CD4-positive, alpha-beta memory T cell (primary cell): ENCODE results near the gene MMD2. TPM values are rescaled to one million over a fixed set of nuclear protein-coding genes. Genes with fewer than 3 reads are reported as not detected.

Source experiments
- CTCF ChIA-PET: fragments of 350-600 bp; sonication (Branson Sonifier 250); formaldehyde crosslinking; loops from one replicate; lab custom pipeline; 2021; ENCODE audit warnings: inconsistent platforms; ENCODE audit not compliant: partially characterized antibody; lab: Charles Lee
- POLR2A ChIA-PET: fragments of 350-600 bp; sonication (Branson Sonifier 250); formaldehyde crosslinking; loops from one replicate; lab custom pipeline; 2021; ENCODE audit not compliant: partially characterized antibody; lab: Charles Lee
- DNase-seq, 5 donors: peaks; one replicate each; pipeline versions ENCODE4 v3.0.0 to v3.0.0-alpha.2; 2020 to 2022; ENCODE audit warnings: mixed read lengths in 1 of 5
- H3K27ac ChIP-seq: one replicate; pipeline ENCODE4 v1.7.0; 2013; ENCODE audit warnings: low read depth, low read length
- H3K27me3 ChIP-seq: 2 replicates; pipeline ENCODE4 v1.7.0; 2013; ENCODE audit warnings: mild to moderate bottlenecking, low read length, moderate library complexity; ENCODE audit not compliant: insufficient read depth
- H3K36me3 ChIP-seq: 2 replicates; pipeline ENCODE4 v1.7.0; 2013; ENCODE audit warnings: mild to moderate bottlenecking, low read length, moderate library complexity; ENCODE audit not compliant: insufficient read depth
- H3K4me1 ChIP-seq: 2 replicates; pipeline ENCODE4 v1.7.0; 2013; ENCODE audit warnings: mild to moderate bottlenecking, low read length, moderate library complexity; ENCODE audit not compliant: insufficient read depth
- H3K4me3 ChIP-seq, 2 donors: one replicate each; pipeline ENCODE4 v1.7.0; 2013; ENCODE audit warnings: low read length in 2 of 2, mild to moderate bottlenecking in 1 of 2
- H3K9me3 ChIP-seq, 2 donors: one replicate each; pipeline ENCODE4 v1.7.0; 2013; ENCODE audit warnings: low read length in 2 of 2, control low read depth in 1 of 2; ENCODE audit not compliant: control insufficient read depth in 1 of 2
- H3K27ac Mint-ChIP-seq, 7 donors: one replicate each; pipeline ENCODE4 v1.8.0; 2020 to 2021; ENCODE audit warnings: mixed read lengths in 7 of 7, mild to moderate bottlenecking in 6 of 7, inconsistent platforms in 3 of 7, moderate library complexity in 3 of 7
- H3K27me3 Mint-ChIP-seq, 2 donors: one replicate each; pipeline ENCODE4 v1.8.0; 2020 to 2021; ENCODE audit warnings: mixed read lengths in 2 of 2
- H3K36me3 Mint-ChIP-seq, 2 donors: one replicate each; pipeline ENCODE4 v1.8.0; 2020 to 2021; ENCODE audit warnings: mixed read lengths in 2 of 2, inconsistent platforms in 1 of 2, mild to moderate bottlenecking in 1 of 2
- H3K4me1 Mint-ChIP-seq, 4 donors: one replicate each; pipeline ENCODE4 v1.8.0; 2020 to 2021; ENCODE audit warnings: mixed read lengths in 4 of 4, mild to moderate bottlenecking in 1 of 4
- H3K4me3 Mint-ChIP-seq, 8 donors: one replicate each; pipeline ENCODE4 v1.8.0; 2020 to 2021; ENCODE audit warnings: mixed read lengths in 8 of 8, mild to moderate bottlenecking in 7 of 8, moderate library complexity in 6 of 8, inconsistent platforms in 3 of 8
- H3K9me3 Mint-ChIP-seq, 8 donors: one replicate each; pipeline ENCODE4 v1.8.0; 2020 to 2021; ENCODE audit warnings: mixed read lengths in 8 of 8, mild to moderate bottlenecking in 5 of 8, inconsistent platforms in 3 of 8, moderate library complexity in 1 of 8
- intact Hi-C: fragments of 100-400 bp; cut with micrococcal nuclease; formaldehyde crosslinking; loops from one replicate; pipeline ENCODE4 v1.15.1; 2023
- polyA plus RNA-seq, 2 donors: library from polyadenylated mRNA; unstranded; fragments of 300-500 nt; fragmentation: Illumina TruSeq; gene quantifications; one replicate each; pipeline ENCODE4 v1.2.3, GENCODE V29; 2021
- total RNA-seq, 2 experiments: library from RNA; stranded (reverse); gene quantifications; one replicate each; pipeline ENCODE4 v1.2.3, GENCODE V29; 2021

The MMD2 gene
- total and polyA plus RNA-seq, 4 experiments from 2014 or later, result not detected

DNA sequence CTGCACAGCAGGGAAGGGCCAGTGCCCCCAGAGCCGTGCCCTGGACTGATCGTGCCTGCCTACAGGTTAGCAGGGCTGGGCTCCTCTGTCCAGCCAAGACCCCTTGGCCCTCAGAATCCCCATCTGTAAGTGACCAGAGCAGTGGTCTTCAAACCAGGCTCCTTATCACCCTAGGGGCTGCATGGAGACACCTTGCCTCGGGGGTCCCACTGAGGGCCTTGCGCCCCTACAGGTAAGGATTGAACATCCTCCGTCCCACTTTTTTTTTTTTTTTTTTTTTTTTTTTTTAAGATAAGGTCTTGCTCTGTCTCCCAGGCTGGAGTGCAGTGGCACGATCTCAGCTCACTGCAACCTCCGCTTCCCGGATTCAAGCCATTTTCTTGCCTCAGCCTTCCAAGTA is 42.9 kb downstream of the MMD2 start:
- CTCF ChIA-PET, result interaction anchor here (0.6 to 0.7 kb wide), 2 partner anchors 49 to 161 kb away, joined by 3 to 4 read pairs; no protein-coding TSS in a partner anchor
- Histone ChIP-seq H3K9me3 (no peaks in the 10 kb centered on the region), H3K27me3 (no peaks in the 10 kb centered on the region), H3K4me1 (no peaks in the 10 kb centered on the region), H3K36me3 (no peaks in the 10 kb centered on the region), H3K27ac (no peak overlapping the region), H3K4me3 (no peak overlapping the region)
- H3K36me3 Mint-ChIP-seq, result no peaks in the 10 kb centered on the region
- no peak for DNase-seq
- H3K4me1 Mint-ChIP-seq, result no peaks in the 10 kb centered on the region
- no peak overlapping the region for H3K4me3 Mint-ChIP-seq
- POLR2A ChIA-PET, result no interaction called here
- H3K27ac Mint-ChIP-seq, result no peak overlapping the region
- H3K27me3 Mint-ChIP-seq, result peaks cover 0 to 4% of the 10 kb centered on the region in 2 donors
- intact Hi-C loops, result no loop called here
- H3K9me3 Mint-ChIP-seq, result peaks cover 0 to 8% (median 0%) of the 10 kb centered on the region in 8 donors

DNA sequence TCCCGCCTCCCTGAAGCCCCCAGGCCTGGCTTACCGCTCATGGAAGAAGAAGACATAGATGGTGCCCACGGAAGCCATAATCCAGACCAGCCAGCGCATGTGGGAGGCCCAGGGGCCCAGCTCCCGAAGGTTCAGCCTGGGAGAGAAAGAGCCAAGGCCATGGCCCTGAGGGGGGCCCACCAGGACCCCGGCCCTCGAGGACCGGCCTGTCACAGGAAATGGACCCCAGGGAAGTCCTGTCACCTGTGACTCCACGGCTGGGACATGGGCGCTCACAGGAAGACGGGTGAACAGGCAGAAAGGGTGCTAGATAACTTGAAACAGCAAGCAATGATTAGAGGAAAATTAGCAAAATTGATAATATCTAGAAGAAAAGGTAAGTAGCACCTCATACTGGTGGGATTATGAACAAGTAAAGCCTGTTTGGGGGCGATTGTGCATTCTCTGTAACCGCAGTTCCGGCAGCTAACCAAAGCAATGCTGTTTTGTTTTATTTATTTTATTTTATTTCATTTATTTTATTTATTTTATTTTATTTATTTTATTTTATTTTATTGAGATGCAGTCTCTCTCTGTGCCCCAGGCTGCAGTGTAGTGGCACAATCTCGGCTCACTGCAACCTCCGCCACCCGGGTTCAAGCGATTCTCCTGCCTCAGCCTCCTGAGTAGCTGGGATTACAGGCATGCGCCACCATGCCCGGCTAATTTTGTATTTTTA is 47.7 kb downstream of the MMD2 start:
- no peak overlapping the region for H3K27ac Mint-ChIP-seq

DNA sequence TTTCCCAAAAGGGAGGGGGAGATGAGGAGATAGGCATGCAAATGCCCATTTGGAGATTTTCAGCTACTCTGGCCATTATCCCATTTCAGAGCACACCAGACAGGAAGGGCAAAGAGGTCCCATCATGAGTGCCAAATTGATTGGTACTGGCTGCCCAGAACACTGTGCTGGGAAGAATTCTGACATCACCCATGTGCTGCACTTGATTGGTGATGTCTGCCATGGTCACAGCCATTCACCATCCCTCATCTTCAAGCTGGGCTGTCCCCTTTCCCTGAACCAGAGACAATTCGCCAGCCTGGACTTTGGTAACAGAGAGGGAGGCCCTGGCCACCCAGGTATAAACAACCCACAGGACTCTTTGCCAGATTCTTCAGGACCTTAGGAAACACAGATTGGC is 52.3 kb downstream of the MMD2 start:
- Histone ChIP-seq H3K36me3 (no peaks in the 10 kb centered on the region), H3K9me3 (no peaks in the 10 kb centered on the region), H3K27me3 (no peaks in the 10 kb centered on the region), H3K27ac (no peak overlapping the region), H3K4me3 (no peak overlapping the region), H3K4me1 (no peaks in the 10 kb centered on the region)
- intact Hi-C loops, result no loop called here
- peaks cover 4 to 6% of the 10 kb centered on the region in 2 donors for H3K27me3 Mint-ChIP-seq
- DNase-seq, result no peak
- no peak overlapping the region for H3K27ac Mint-ChIP-seq
- H3K4me3 Mint-ChIP-seq, result no peak overlapping the region
- POLR2A ChIA-PET, result no interaction called here
- no peaks in the 10 kb centered on the region for H3K36me3 Mint-ChIP-seq
- no peaks in the 10 kb centered on the region for H3K4me1 Mint-ChIP-seq
- H3K9me3 Mint-ChIP-seq, result no peaks in the 10 kb centered on the region
- CTCF ChIA-PET, result no interaction called here

More for the DNA sequence above, 47.7 kb downstream of the MMD2 start:
- Histone ChIP-seq H3K27me3 (no peaks in the 10 kb centered on the region), H3K36me3 (no peaks in the 10 kb centered on the region), H3K9me3 (no peaks in the 10 kb centered on the region), H3K4me3 (no peak overlapping the region), H3K27ac (no peak overlapping the region), H3K4me1 (no peaks in the 10 kb centered on the region)
- Mint-ChIP-seq H3K36me3 (no peaks in the 10 kb centered on the region), H3K4me3 (no peak overlapping the region), H3K27me3 (peaks cover 0 to 3% of the 10 kb centered on the region in 2 donors), H3K4me1 (no peaks in the 10 kb centered on the region), H3K9me3 (no peaks in the 10 kb centered on the region)
- intact Hi-C loops, result no loop called here
- DNase-seq, result no peak
- POLR2A ChIA-PET, result no interaction called here
- CTCF ChIA-PET, result no interaction called here

DNA sequence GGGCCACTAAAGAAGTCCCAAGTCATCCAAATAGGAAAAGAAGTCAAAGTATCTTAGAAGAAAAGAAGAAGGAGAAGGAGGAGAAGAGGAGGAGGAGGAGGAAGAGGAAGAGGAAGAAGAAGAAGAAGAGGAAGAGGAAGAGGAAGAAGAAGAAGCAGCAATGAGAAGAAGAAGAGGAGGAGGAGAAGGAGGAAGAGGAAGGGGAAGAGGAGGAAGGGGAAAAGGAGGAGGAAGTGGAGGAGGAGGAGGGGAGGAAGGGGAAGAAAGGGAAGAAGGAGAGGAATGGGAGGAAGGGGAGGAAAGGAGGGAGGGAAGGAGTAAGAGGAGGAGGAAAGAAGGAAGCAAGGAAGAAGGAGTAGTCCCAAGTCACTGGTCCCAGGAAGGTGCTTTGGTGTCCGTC is 53.8 kb downstream of the MMD2 start:
- no peak overlapping the region for H3K4me3 Mint-ChIP-seq
- CTCF ChIA-PET, result no interaction called here

DNA sequence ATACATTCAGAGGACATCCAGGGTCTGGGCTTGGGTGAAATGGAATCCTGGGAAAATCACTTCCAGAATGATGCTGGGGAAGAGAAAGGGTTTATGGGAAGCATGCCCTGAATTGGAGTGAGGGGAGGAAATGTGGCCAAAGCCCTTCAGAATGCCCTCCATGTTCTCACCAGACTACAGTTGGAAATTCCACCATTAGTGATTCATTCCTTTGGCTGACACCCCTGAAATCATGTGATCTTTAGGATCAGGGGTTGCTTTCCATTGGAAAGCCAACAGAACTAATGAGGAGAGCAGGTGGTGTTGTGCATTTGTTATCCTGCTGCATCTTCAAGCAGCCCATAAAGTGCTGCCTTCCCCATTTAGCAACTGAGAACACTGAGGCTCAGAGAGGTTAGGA is 54.6 kb downstream of the MMD2 start:
- no peak overlapping the region for H3K27ac Mint-ChIP-seq
- H3K9me3 Mint-ChIP-seq, result no peaks in the 10 kb centered on the region
- Histone ChIP-seq H3K27ac (no peak overlapping the region), H3K27me3 (no peaks in the 10 kb centered on the region), H3K4me3 (no peak overlapping the region), H3K9me3 (no peaks in the 10 kb centered on the region), H3K36me3 (no peaks in the 10 kb centered on the region), H3K4me1 (no peaks in the 10 kb centered on the region)
- no peak for DNase-seq
- H3K36me3 Mint-ChIP-seq, result no peaks in the 10 kb centered on the region
- CTCF ChIA-PET, result no interaction called here
- intact Hi-C loops, result no loop called here
- H3K4me3 Mint-ChIP-seq, result no peak overlapping the region
- POLR2A ChIA-PET, result no interaction called here
- H3K27me3 Mint-ChIP-seq, result peaks cover 6 to 7% of the 10 kb centered on the region in 2 donors
- no peaks in the 10 kb centered on the region for H3K4me1 Mint-ChIP-seq

More for the DNA sequence above, 53.8 kb downstream of the MMD2 start:
- no peaks in the 10 kb centered on the region for H3K36me3 Mint-ChIP-seq
- no peaks in the 10 kb centered on the region for H3K27me3 ChIP-seq
- no peak for DNase-seq
- no peak overlapping the region for H3K4me3 ChIP-seq
- H3K27ac ChIP-seq, result no peak overlapping the region
- peaks cover 6 to 7% of the 10 kb centered on the region in 2 donors for H3K27me3 Mint-ChIP-seq
- intact Hi-C loops, result no loop called here
- H3K4me1 ChIP-seq, result no peaks in the 10 kb centered on the region
- H3K4me1 Mint-ChIP-seq, result no peaks in the 10 kb centered on the region
- POLR2A ChIA-PET, result no interaction called here
- no peaks in the 10 kb centered on the region for H3K9me3 ChIP-seq
- H3K27ac Mint-ChIP-seq, result no peak overlapping the region
- no peaks in the 10 kb centered on the region for H3K36me3 ChIP-seq
- H3K9me3 Mint-ChIP-seq, result no peaks in the 10 kb centered on the region

DNA sequence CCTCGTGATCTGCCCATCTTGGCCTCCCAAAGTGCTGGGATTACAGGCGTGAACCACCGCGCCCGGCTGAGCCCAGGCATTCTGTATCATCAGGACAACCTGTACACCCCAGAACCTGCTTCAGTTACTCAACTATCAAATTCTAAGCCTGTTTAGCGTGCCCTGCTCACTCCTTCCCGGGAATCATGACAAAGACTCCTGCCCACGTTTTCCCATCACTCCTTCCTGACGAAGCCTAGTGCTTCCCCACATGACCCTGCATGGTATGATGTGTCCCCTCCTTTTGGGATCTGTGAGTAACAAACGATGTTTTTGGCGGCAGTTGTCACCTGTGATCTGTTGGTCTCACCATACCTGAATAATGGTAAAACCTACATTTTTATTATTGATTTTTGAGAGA is 63.2 kb downstream of the MMD2 start:
- POLR2A ChIA-PET, result no interaction called here
- CTCF ChIA-PET, result no interaction called here
- no peak for DNase-seq

DNA sequence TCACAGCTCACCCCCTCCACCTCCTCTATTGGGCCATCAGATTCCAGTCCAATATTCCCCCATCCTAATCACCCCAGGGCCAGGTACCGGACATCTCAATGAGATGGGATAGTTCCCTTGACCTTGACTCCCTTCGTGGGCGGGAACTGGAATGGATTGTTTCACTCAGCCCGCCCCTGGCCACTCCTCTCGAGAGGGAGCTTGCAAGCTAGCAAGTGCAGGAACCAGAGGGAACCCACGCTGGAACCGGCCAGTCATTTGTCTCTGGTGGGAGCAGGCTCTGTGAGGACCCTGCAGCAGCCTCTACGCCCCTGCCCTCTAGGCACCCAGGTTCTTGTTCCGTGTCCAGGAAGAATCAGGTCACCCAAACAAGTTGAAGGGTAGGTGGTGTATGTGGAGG is 64.5 kb downstream of the MMD2 start:
- Mint-ChIP-seq H3K36me3 (peaks cover 0 to 3% of the 10 kb centered on the region in 2 donors), H3K9me3 (peaks cover 0 to 14% (median 6%) of the 10 kb centered on the region in 8 donors), H3K4me1 (no peaks in the 10 kb centered on the region), H3K4me3 (no peak overlapping the region), H3K27me3 (peaks cover 7 to 11% of the 10 kb centered on the region in 2 donors), H3K27ac (no peak overlapping the region)
- Histone ChIP-seq H3K4me1 (no peaks in the 10 kb centered on the region), H3K27ac (no peak overlapping the region), H3K4me3 (no peak overlapping the region), H3K27me3 (no peaks in the 10 kb centered on the region), H3K36me3 (no peaks in the 10 kb centered on the region), H3K9me3 (no peaks in the 10 kb centered on the region)
- ChIA-PET POLR2A (no interaction called here), CTCF (no interaction called here)
- intact Hi-C loops, result no loop called here
- DNase-seq, result no peak

More for the DNA sequence above, 63.2 kb downstream of the MMD2 start:
- peaks cover 0 to 3% of the 10 kb centered on the region in 2 donors for H3K36me3 Mint-ChIP-seq
- peaks cover 0 to 14% (median 6%) of the 10 kb centered on the region in 8 donors for H3K9me3 Mint-ChIP-seq
- peaks cover 7 to 12% of the 10 kb centered on the region in 2 donors for H3K27me3 Mint-ChIP-seq
- Histone ChIP-seq H3K36me3 (no peaks in the 10 kb centered on the region), H3K4me3 (no peak overlapping the region), H3K4me1 (no peaks in the 10 kb centered on the region), H3K27me3 (no peaks in the 10 kb centered on the region), H3K9me3 (no peaks in the 10 kb centered on the region), H3K27ac (no peak overlapping the region)
- H3K4me1 Mint-ChIP-seq, result no peaks in the 10 kb centered on the region
- no peak overlapping the region for H3K4me3 Mint-ChIP-seq
- no peak overlapping the region for H3K27ac Mint-ChIP-seq
- intact Hi-C loops, result no loop called here
